RWPE2 (cell line): ENCODE results near the gene PCGF3.

Source experiments
- ATAC-seq: fragments of 200-7000 bp; cut with Tn5 transposase; 3 replicates; pipeline ENCODE4 v1.9.1; 2021; ENCODE audit warnings: low read depth
- DNase-seq: peaks from one replicate; pipeline ENCODE4 v3.0.0-alpha.2; 2020; ENCODE audit warnings: low spot score
- H3K27ac ChIP-seq: fragments of 450-650 bp; 2 replicates; pipeline ENCODE4 v1.5.1; 2017; ENCODE audit warnings: mild to moderate bottlenecking; ENCODE audit not compliant: poor library complexity, severe bottlenecking
- H3K27me3 ChIP-seq: fragments of 250-450 bp; sonication (Bioruptor Pico); 2 replicates; pipeline ENCODE4 v1.5.1; 2021; ENCODE audit warnings: mild to moderate bottlenecking, moderate library complexity; ENCODE audit not compliant: insufficient read depth, poor library complexity, severe bottlenecking
- H3K36me3 ChIP-seq: fragments of 250-450 bp; sonication (Bioruptor Pico); 2 replicates; pipeline ENCODE4 v1.5.1; 2020; ENCODE audit warnings: low read depth, mild to moderate bottlenecking, moderate library complexity
- H3K4me1 ChIP-seq: fragments of 250-450 bp; sonication (Bioruptor Pico); 2 replicates; pipeline ENCODE4 v1.5.1; 2021; ENCODE audit warnings: mild to moderate bottlenecking, moderate library complexity; ENCODE audit not compliant: insufficient read depth, poor library complexity, severe bottlenecking
- H3K4me3 ChIP-seq: fragments of 250-450 bp; sonication (Bioruptor Pico); 2 replicates; pipeline ENCODE4 v1.5.1; 2021; ENCODE audit warnings: mild to moderate bottlenecking, moderate library complexity; ENCODE audit not compliant: severe bottlenecking
- H3K9me3 ChIP-seq: fragments of 250-450 bp; sonication (Bioruptor Pico); 2 replicates; pipeline ENCODE4 v1.5.1; 2021; ENCODE audit warnings: mild to moderate bottlenecking, moderate library complexity; ENCODE audit not compliant: severe bottlenecking
- TF ChIP-seq, protein P1 (sequence below): fragments of 450-650 bp; IDR thresholded peaks from one replicate; pipeline ENCODE4 v1.5.1; 2017; ENCODE audit warnings: mild to moderate bottlenecking, moderate library complexity; ENCODE audit not compliant: poor library complexity, severe bottlenecking

Gene PCGF3

DNA sequence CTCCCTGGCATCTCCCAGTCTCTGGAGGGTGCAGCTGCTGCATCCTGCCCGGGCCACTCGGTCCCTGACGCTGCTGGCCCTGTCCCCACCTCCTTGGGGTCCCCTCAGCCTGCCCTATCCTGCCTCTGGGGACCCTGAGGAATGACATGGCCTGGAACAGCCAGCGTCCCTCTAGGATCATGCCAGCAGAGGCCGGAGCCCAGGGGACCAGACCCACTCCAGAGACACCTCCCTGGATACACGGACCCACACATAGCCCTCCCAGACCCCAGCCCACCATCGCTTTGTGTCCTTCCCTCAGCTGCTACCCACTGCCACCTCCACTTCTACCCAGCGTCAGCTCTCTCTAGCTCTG is 84.8 kb downstream of the PCGF3 start:
- Histone ChIP-seq H3K4me3 (no peak overlapping the region), H3K27me3 (peaks cover 30% of the 10 kb centered on the region), H3K9me3 (no peaks in the 10 kb centered on the region), H3K36me3 (no peaks in the 10 kb centered on the region), H3K4me1 (no peaks in the 10 kb centered on the region), H3K27ac (no peak overlapping the region)
- TF ChIP-seq, protein P1, sequence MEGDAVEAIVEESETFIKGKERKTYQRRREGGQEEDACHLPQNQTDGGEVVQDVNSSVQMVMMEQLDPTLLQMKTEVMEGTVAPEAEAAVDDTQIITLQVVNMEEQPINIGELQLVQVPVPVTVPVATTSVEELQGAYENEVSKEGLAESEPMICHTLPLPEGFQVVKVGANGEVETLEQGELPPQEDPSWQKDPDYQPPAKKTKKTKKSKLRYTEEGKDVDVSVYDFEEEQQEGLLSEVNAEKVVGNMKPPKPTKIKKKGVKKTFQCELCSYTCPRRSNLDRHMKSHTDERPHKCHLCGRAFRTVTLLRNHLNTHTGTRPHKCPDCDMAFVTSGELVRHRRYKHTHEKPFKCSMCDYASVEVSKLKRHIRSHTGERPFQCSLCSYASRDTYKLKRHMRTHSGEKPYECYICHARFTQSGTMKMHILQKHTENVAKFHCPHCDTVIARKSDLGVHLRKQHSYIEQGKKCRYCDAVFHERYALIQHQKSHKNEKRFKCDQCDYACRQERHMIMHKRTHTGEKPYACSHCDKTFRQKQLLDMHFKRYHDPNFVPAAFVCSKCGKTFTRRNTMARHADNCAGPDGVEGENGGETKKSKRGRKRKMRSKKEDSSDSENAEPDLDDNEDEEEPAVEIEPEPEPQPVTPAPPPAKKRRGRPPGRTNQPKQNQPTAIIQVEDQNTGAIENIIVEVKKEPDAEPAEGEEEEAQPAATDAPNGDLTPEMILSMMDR: no peak
- DNase-seq (no peak), ATAC-seq (no peak)

DNA sequence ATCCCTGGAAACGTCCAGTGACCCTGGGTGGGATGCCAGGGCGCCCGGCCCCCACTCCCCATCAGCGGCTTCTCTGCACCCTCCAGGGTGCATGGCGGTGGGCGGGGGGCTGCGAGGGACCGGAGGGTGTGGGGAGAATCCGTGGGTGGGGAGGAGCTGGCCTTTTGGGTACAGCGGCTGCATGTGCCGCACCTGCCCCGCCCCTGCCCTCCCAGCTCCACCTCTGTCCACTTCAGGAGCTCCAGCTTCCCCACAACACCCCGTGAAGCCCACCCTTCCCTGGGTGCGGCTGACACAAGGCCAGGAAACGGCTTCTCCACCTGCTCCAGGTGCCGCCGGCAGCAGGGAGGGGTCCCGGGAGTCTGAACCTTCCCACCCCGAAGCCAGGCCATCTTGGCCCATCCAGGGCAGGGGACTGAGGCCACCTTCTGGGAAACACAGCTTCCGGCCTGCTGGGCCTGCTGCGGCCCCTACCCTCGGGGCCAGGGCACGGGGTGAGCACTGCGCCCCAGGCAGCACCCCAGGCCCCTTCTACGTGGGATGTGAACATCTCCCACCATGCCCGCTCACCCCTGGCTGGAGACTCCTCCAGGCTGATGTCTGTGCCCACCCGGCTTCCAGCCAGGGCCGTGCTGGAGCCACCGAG is 85.7 kb downstream of the PCGF3 start:
- Histone ChIP-seq H3K27me3 (peaks cover 32% of the 10 kb centered on the region), H3K4me1 (no peaks in the 10 kb centered on the region), H3K4me3 (no peak overlapping the region), H3K9me3 (no peaks in the 10 kb centered on the region), H3K36me3 (no peaks in the 10 kb centered on the region), H3K27ac (no peak overlapping the region)
- TF ChIP-seq, protein P1: no peak
- ATAC-seq (no peak), DNase-seq (no peak)

DNA sequence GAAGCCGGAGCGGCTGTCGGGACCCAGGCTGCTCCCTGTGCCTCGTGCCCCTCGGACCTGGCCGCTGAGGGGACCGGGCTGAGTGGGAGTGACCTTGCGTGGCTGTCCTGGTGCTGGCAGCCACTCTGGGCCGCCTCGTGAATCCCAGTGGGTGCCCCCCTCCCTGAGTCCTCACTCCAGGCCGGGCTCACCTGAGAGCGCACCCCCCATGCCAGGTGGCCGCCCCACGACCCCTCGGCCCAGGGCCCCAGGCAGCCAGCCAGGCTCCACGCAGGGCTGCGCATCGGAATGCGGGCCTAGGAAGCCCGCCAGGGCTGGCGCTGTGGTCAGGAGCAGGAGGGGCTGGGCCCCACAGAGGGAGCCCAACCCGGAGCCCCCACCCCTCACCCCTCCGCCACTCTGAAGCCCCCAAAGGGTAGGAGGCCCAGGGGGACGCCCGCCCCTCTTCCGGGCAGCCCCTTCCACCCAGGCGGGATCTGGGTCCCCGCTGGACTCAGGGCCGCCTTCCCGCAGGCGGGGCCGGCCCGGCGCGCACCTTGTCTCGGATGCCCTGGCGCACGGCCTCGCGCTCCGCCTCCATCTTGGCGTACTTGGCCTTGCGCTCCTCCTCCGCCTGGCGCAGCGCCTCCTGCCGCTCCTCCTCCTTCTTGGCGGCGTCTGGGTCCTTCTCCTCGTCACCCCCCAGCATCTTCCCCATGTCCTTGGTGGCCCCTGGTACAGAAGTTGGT is 86.4 kb downstream of the PCGF3 start:
- no peaks in the 10 kb centered on the region for H3K36me3 ChIP-seq
- ATAC-seq: peak; percentile 18; the same call in 1 of the 3 replicates
- peaks cover 27% of the 10 kb centered on the region for H3K27me3 ChIP-seq
- no peak overlapping the region for H3K4me3 ChIP-seq
- TF ChIP-seq, protein P1: no peak
- H3K9me3 ChIP-seq: no peaks in the 10 kb centered on the region
- no peaks in the 10 kb centered on the region for H3K4me1 ChIP-seq
- H3K27ac ChIP-seq: no peak overlapping the region
- no peak for DNase-seq

DNA sequence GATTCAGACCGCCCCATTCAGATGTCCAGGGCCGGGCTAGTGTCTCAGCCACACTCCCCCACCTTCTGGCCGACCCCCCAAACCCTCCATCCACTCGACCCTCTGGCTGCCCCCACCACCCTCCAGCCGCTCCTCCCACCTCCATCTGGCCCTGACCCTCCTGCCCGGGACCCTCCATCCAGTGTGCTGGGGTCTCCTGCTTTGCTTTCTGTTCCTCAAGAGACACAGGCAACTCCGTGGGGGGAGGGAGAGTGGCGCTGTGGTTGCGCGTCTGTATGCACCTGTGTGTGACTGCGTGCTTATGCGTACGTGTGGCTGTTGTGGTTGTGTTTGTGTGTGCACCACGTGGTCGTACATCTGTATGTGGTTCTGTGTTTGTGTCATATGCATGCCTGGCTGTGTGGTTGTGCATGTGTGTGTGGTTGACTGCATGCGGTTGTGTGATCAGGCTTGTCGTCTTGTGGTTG is 87.0 kb downstream of the PCGF3 start:
- Histone ChIP-seq H3K4me1 (no peaks in the 10 kb centered on the region), H3K27me3 (peaks cover 27% of the 10 kb centered on the region)
- DNase-seq: no peak

More for the DNA sequence above, 87.0 kb downstream of the PCGF3 start:
- H3K9me3 ChIP-seq: no peaks in the 10 kb centered on the region
- no peaks in the 10 kb centered on the region for H3K36me3 ChIP-seq
- TF ChIP-seq, protein P1: no peak
- ATAC-seq: no peak
- H3K4me3 ChIP-seq: no peak overlapping the region
- no peak overlapping the region for H3K27ac ChIP-seq
